Mucosa of gallbladder (tissue), 1 donor: ENCODE data around the gene TEX51. TPM values are rescaled to one million over a fixed set of nuclear protein-coding genes. Genes with fewer than 3 reads are reported as not detected.

Experiments
- DNase-seq: peaks from one replicate; pipeline ENCODE4 v3.0.0-alpha.2; 2020; ENCODE audit warnings: low spot score
- total RNA-seq: library from RNA; stranded (reverse); gene quantifications from one replicate; pipeline ENCODE4 v1.2.1, GENCODE V29; 2021
- donor health status: DM: no; HTN: no; CAD: no.

TEX51 gene
- total RNA-seq, 1 donor from 2014 or later, result not detected

- no peak for DNase-seq
Observed at GRCh38 chr2:126950504-126950903, 51.8 kb downstream of the TEX51 start.

Other genes with a start within 250 kb of the TEX51 start
- 51.1 TPM for gene GYPC, start 242.7 kb upstream of the TEX51 start, total RNA-seq
- 131 TPM for gene BIN1, start 208.3 kb downstream of the TEX51 start, total RNA-seq